Measurements from ENCODE around the gene PPP2R1A.
A peak's percentile ranks its signal among the peaks of the same experiment; 100 is the strongest.
"Not testable (repeated sequence)": the region's sequence is repeated elsewhere in the genome, so short reads cannot be mapped to it uniquely, and the experiment has no call there.

The PPP2R1A gene

GRCh38 chr19:52258426-52258825 lies 68.6 kb downstream of the PPP2R1A start:
- Histone ChIP-seq H3K27me3 (ENCODE audit: control insufficient read depth in 1 of 2, insufficient read depth in 1 of 2, low read length in 2 of 2) (no peaks in the 10 kb centered on the region), H3K4me1 (ENCODE audit: control insufficient read depth, insufficient read depth, low read depth, low read length) (no peaks in the 10 kb centered on the region), H2BK15ac (ENCODE audit: low read depth, poor library complexity, severe bottlenecking) (no peak overlapping the region), H3K18ac (ENCODE audit: low read depth in 1 of 2, low read length in 2 of 2) (no peak overlapping the region), H2AFZ (ENCODE audit: low read depth, low read length) (no peak overlapping the region), H3K4ac (ENCODE audit: low read depth in 1 of 2, low read length in 2 of 2) (no peak overlapping the region), H2BK12ac (ENCODE audit: low read length in 2 of 2) (no peak overlapping the region), H2BK5ac (ENCODE audit: low read depth, low read length, poor library complexity, severe bottlenecking) (no peak overlapping the region), H3K4me3 (ENCODE audit: insufficient read depth in 1 of 2, low read depth in 1 of 2, low read length in 2 of 2) (no peak overlapping the region), H3K9ac (ENCODE audit: low read length) (no peak overlapping the region), H4K8ac (ENCODE audit: low read length) (no peak overlapping the region), H3K36me3 (ENCODE audit: control insufficient read depth in 1 of 2, insufficient read depth in 2 of 2, low read depth in 1 of 2, low read length in 2 of 2) (no peaks in the 10 kb centered on the region), H4K91ac (ENCODE audit: low read length) (no peak overlapping the region), H2BK120ac (ENCODE audit: low read depth, low read length) (no peak overlapping the region), H3K27ac (ENCODE audit: low read length, poor library complexity, severe bottlenecking) (no peak overlapping the region), H3K9me3 (ENCODE audit: control insufficient read depth, low read length) (no peaks in the 10 kb centered on the region), H3K14ac (ENCODE audit: low read length in 2 of 2) (no peak overlapping the region), H3K4me2 (ENCODE audit: low read length, poor library complexity, severe bottlenecking) (no peak overlapping the region), H2AK5ac (ENCODE audit: low read length, severe bottlenecking) (no peak overlapping the region), H3K23ac (ENCODE audit: low read length in 2 of 2) (no peak overlapping the region), H3K79me1 (replicated peaks; ENCODE audit: low read length, poor library complexity, severe bottlenecking) (no peaks in the 10 kb centered on the region)
- DNase-seq = no peak
- 90% methylated on average over 5 of the region's 5 CpGs for WGBS

- H2BK120ac ChIP-seq (ENCODE audit: low read depth, low read length); H3K14ac ChIP-seq (ENCODE audit: low read length in 2 of 2): not testable (repeated sequence)
- WGBS = 93% methylated on average over 3 of the region's 6 CpGs
Observed at GRCh38 chr19:52265556-52265955, 75.7 kb downstream of the PPP2R1A start.

GRCh38 chr19:52269338-52270261 lies 79.7 kb downstream of the PPP2R1A start, which contains the start of gene ZNF766:
ZNF766 (plus strand) TSS chr19:52269587; CDS start chr19:52269614, 27 bp downstream.
- Histone ChIP-seq H2BK120ac (ENCODE audit: low read depth, low read length) (peak within 1 kb of the TSS; percentile 8), H4K91ac (ENCODE audit: low read length) (peak within 1 kb of the TSS; percentile 99), H3K4me1 (ENCODE audit: control insufficient read depth, insufficient read depth, low read depth, low read length) (peaks cover 4% of the 10 kb centered on the region), H2BK15ac (ENCODE audit: low read depth, poor library complexity, severe bottlenecking) (peak within 1 kb of the TSS; percentile 56), H3K9ac (ENCODE audit: low read length) (peak within 1 kb of the TSS; percentile 100), H2AK5ac (ENCODE audit: low read length, severe bottlenecking) (peak within 1 kb of the TSS; percentile 47), H3K36me3 (ENCODE audit: control insufficient read depth in 1 of 2, insufficient read depth in 2 of 2, low read depth in 1 of 2, low read length in 2 of 2) (peaks cover 28 to 29% of the 10 kb centered on the region in 2 experiments), H3K14ac (ENCODE audit: low read length in 2 of 2) (peak within 1 kb of the TSS in 1 of 2 experiments; percentile 100), H3K4ac (ENCODE audit: low read depth in 1 of 2, low read length in 2 of 2) (peak within 1 kb of the TSS; percentile 5 to 99), H2BK5ac (ENCODE audit: low read depth, low read length, poor library complexity, severe bottlenecking) (peak within 1 kb of the TSS; percentile 32), H2BK12ac (ENCODE audit: low read length in 2 of 2) (peak within 1 kb of the TSS in 1 of 2 experiments; percentile 33), H3K9me3 (ENCODE audit: control insufficient read depth, low read length) (no peaks in the 10 kb centered on the region), H3K4me2 (ENCODE audit: low read length, poor library complexity, severe bottlenecking) (peak within 1 kb of the TSS; percentile 52), H3K4me3 (ENCODE audit: insufficient read depth in 1 of 2, low read depth in 1 of 2, low read length in 2 of 2) (peak within 1 kb of the TSS; percentile 92 to 99), H3K27ac (ENCODE audit: low read length, poor library complexity, severe bottlenecking) (peak within 1 kb of the TSS; percentile 96), H2AFZ (ENCODE audit: low read depth, low read length) (peak within 1 kb of the TSS; percentile 36), H3K27me3 (ENCODE audit: control insufficient read depth in 1 of 2, insufficient read depth in 1 of 2, low read length in 2 of 2) (no peaks in the 10 kb centered on the region), H3K23ac (ENCODE audit: low read length in 2 of 2) (peak within 1 kb of the TSS in 1 of 2 experiments; percentile 90), H3K79me1 (replicated peaks; ENCODE audit: low read length, poor library complexity, severe bottlenecking) (peaks cover 15% of the 10 kb centered on the region), H4K8ac (ENCODE audit: low read length) (peak within 1 kb of the TSS; percentile 97), H3K18ac (ENCODE audit: low read depth in 1 of 2, low read length in 2 of 2) (peak within 1 kb of the TSS; percentile 96 to 99)
- WGBS = under 1% methylated on average over 63 of the region's 70 CpGs
- DNase-seq = peak; percentile 97

More at GRCh38 chr19:52265556-52265955, 75.7 kb downstream of the PPP2R1A start:
- not testable (repeated sequence) for H2BK15ac ChIP-seq (ENCODE audit: low read depth, poor library complexity, severe bottlenecking); H2BK5ac ChIP-seq (ENCODE audit: low read depth, low read length, poor library complexity, severe bottlenecking); H3K36me3 ChIP-seq (ENCODE audit: control insufficient read depth in 1 of 2, insufficient read depth in 2 of 2, low read depth in 1 of 2, low read length in 2 of 2); H3K27me3 ChIP-seq (ENCODE audit: control insufficient read depth in 1 of 2, insufficient read depth in 1 of 2, low read length in 2 of 2); H4K91ac ChIP-seq (ENCODE audit: low read length); H3K9me3 ChIP-seq (ENCODE audit: control insufficient read depth, low read length); H2BK12ac ChIP-seq (ENCODE audit: low read length in 2 of 2); H3K27ac ChIP-seq (ENCODE audit: low read length, poor library complexity, severe bottlenecking); H3K23ac ChIP-seq (ENCODE audit: low read length in 2 of 2); H4K8ac ChIP-seq (ENCODE audit: low read length); H3K4ac ChIP-seq (ENCODE audit: low read depth in 1 of 2, low read length in 2 of 2); H3K18ac ChIP-seq (ENCODE audit: low read depth in 1 of 2, low read length in 2 of 2); H3K9ac ChIP-seq (ENCODE audit: low read length); H3K4me3 ChIP-seq (ENCODE audit: insufficient read depth in 1 of 2, low read depth in 1 of 2, low read length in 2 of 2); DNase-seq; H2AFZ ChIP-seq (ENCODE audit: low read depth, low read length); H3K4me2 ChIP-seq (ENCODE audit: low read length, poor library complexity, severe bottlenecking); H3K4me1 ChIP-seq (ENCODE audit: control insufficient read depth, insufficient read depth, low read depth, low read length); H2AK5ac ChIP-seq (ENCODE audit: low read length, severe bottlenecking); H3K79me1 ChIP-seq (replicated peaks; ENCODE audit: low read length, poor library complexity, severe bottlenecking)

- H3K4me3 ChIP-seq (ENCODE audit: insufficient read depth in 1 of 2, low read depth in 1 of 2, low read length in 2 of 2) = peak overlapping the region; percentile 92 to 99
- H2BK12ac ChIP-seq (ENCODE audit: low read length in 2 of 2) = peak overlapping the region in 1 of 2 experiments; percentile 33
- peak overlapping the region; percentile 100 for H3K9ac ChIP-seq (ENCODE audit: low read length)
- peak overlapping the region; percentile 8 for H2BK120ac ChIP-seq (ENCODE audit: low read depth, low read length)
- H2BK5ac ChIP-seq (ENCODE audit: low read depth, low read length, poor library complexity, severe bottlenecking) = no peak overlapping the region
- H3K27me3 ChIP-seq (ENCODE audit: control insufficient read depth in 1 of 2, insufficient read depth in 1 of 2, low read length in 2 of 2) = no peaks in the 10 kb centered on the region
- peak overlapping the region; percentile 52 for H3K4me2 ChIP-seq (ENCODE audit: low read length, poor library complexity, severe bottlenecking)
- H3K4me1 ChIP-seq (ENCODE audit: control insufficient read depth, insufficient read depth, low read depth, low read length) = peaks cover 4% of the 10 kb centered on the region
- no peak overlapping the region for H2AK5ac ChIP-seq (ENCODE audit: low read length, severe bottlenecking)
- 22% methylated on average over 11 of the region's 11 CpGs for WGBS
- peak overlapping the region in 1 of 2 experiments; percentile 30 for H3K14ac ChIP-seq (ENCODE audit: low read length in 2 of 2)
- H4K8ac ChIP-seq (ENCODE audit: low read length) = no peak overlapping the region
- peak overlapping the region; percentile 96 for H3K27ac ChIP-seq (ENCODE audit: low read length, poor library complexity, severe bottlenecking)
- no peak overlapping the region for H2AFZ ChIP-seq (ENCODE audit: low read depth, low read length)
- H3K4ac ChIP-seq (ENCODE audit: low read depth in 1 of 2, low read length in 2 of 2) = peak overlapping the region in 1 of 2 experiments; percentile 5
- H3K9me3 ChIP-seq (ENCODE audit: control insufficient read depth, low read length) = no peaks in the 10 kb centered on the region
- peaks cover 28 to 29% of the 10 kb centered on the region in 2 experiments for H3K36me3 ChIP-seq (ENCODE audit: control insufficient read depth in 1 of 2, insufficient read depth in 2 of 2, low read depth in 1 of 2, low read length in 2 of 2)
- peaks cover 15% of the 10 kb centered on the region for H3K79me1 ChIP-seq (replicated peaks; ENCODE audit: low read length, poor library complexity, severe bottlenecking)
- H3K18ac ChIP-seq (ENCODE audit: low read depth in 1 of 2, low read length in 2 of 2) = peak overlapping the region; percentile 48 to 96
- H3K23ac ChIP-seq (ENCODE audit: low read length in 2 of 2) = no peak overlapping the region
- no peak overlapping the region for H4K91ac ChIP-seq (ENCODE audit: low read length)
- H2BK15ac ChIP-seq (ENCODE audit: low read depth, poor library complexity, severe bottlenecking) = no peak overlapping the region
- DNase-seq = no peak
Observed at GRCh38 chr19:52270266-52270885, 80.5 kb downstream of the PPP2R1A start.
